ENCODE measurements around the gene CCNO. TPM values are rescaled to one million over a fixed set of nuclear protein-coding genes. Genes with fewer than 3 reads are reported as not detected.

CCNO gene
- total and polyA plus RNA-seq, 3 experiments from 2014 or later, result 0.12 to 0.20 TPM; not detected in 1

DNA sequence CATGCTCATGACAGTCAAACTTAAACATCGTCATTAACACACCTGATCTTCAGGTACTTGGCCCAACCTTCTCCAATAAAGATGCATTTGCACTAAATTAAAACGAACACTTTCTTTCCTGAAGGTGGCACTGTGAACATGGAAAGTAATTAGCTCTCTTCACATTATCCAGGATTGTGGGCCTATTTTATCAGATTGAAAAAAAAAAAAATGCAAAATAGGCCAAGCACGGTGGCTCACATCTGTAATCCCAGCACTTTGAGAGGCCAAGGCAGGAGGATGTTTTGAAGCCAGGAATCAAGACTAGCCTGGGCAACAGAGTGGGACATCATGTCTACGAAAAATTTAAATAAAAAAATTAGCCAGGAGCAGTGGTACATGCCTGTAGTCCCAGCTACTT, 46.0 kb downstream of the CCNO start:
- no peaks in the 10 kb centered on the region for H3K36me3 Mint-ChIP-seq
- DNase-seq, result no peak
- H3K4me1 Mint-ChIP-seq, result no peaks in the 10 kb centered on the region
- Histone ChIP-seq H3K27me3 (ENCODE audit: insufficient read depth, low read length, poor library complexity, severe bottlenecking) (peaks cover 9% of the 10 kb centered on the region), H3K27ac (ENCODE audit: low read depth, low read length) (no peak overlapping the region), H3K4me1 (ENCODE audit: insufficient read depth, low read length) (no peaks in the 10 kb centered on the region), H3K9me3 (ENCODE audit: low read length) (no peaks in the 10 kb centered on the region), H3K4me3 (ENCODE audit: low read length) (no peak overlapping the region), H3K36me3 (ENCODE audit: insufficient read depth, low read length) (no peaks in the 10 kb centered on the region)
- no peak overlapping the region for H3K4me3 Mint-ChIP-seq
- POLR2A ChIA-PET, result no interaction called here
- H3K27me3 Mint-ChIP-seq, result peaks cover 23 to 79% of the 10 kb centered on the region in 2 donors
- peaks cover 0 to 6% (median 4%) of the 10 kb centered on the region in 5 donors for H3K9me3 Mint-ChIP-seq
- no peak overlapping the region for H3K27ac Mint-ChIP-seq
- CTCF ChIA-PET, result no interaction called here

Other genes starting within 250 kb of the CCNO start
- under 1 TPM; 0.20 to 0.37 TPM for gene ESM1, start 248.0 kb downstream of the CCNO start, total RNA-seq
- gene ESM1, start 248.0 kb downstream of the CCNO start, polyA plus RNA-seq, result 1.7 TPM
- 10 to 100 TPM; 12.0 to 13.3 TPM for gene GZMK, start 209.4 kb downstream of the CCNO start, total RNA-seq
- 880 TPM for gene GZMK, start 209.4 kb downstream of the CCNO start, polyA plus RNA-seq
- gene GZMA, start 131.0 kb downstream of the CCNO start, total RNA-seq, result 10 to 100 TPM; 13.3 to 15.1 TPM
- gene GZMA, start 131.0 kb downstream of the CCNO start, polyA plus RNA-seq, result 1,138 TPM
- not detected for gene GPX8, start 73.4 kb downstream of the CCNO start, total RNA-seq
- not detected for gene GPX8, start 73.4 kb downstream of the CCNO start, polyA plus RNA-seq
- gene CDC20B, start 60.4 kb downstream of the CCNO start, total RNA-seq, result under 1 TPM in 1 of 2 experiments, not detected in 1; 0.16 TPM
- not detected for gene CDC20B, start 60.4 kb downstream of the CCNO start, polyA plus RNA-seq
- gene MCIDAS, start 6.3 kb downstream of the CCNO start, total RNA-seq, result not detected
- gene MCIDAS, start 6.3 kb downstream of the CCNO start, polyA plus RNA-seq, result not detected
- gene DHX29, start 74.1 kb upstream of the CCNO start, total RNA-seq, result 10 to 100 TPM; 21.6 to 21.7 TPM
- gene DHX29, start 74.1 kb upstream of the CCNO start, polyA plus RNA-seq, result 25.5 TPM
- gene MTREX, start 74.4 kb upstream of the CCNO start, total RNA-seq, result 100 to 1,000 TPM in 1 of 2 experiments, 10 to 100 TPM in 1; 98.9 to 109 TPM
- gene MTREX, start 74.4 kb upstream of the CCNO start, polyA plus RNA-seq, result 32.4 TPM